IMR-90 (cell line): ENCODE data around the gene IRAK4. TPM values are rescaled to one million over a fixed set of nuclear protein-coding genes. Genes with fewer than 3 reads are reported as not detected.

Experiments used
- ATAC-seq: fragments of 200-7000 bp; cut with Tn5 transposase; 2 replicates; pipeline ENCODE4 v1.9.1; 2020; ENCODE audit warnings: low read depth, mild to moderate bottlenecking, moderate library complexity
- BruUV-seq: library from RNA; stranded (reverse); fragments of 400-500 nt; replicated peaks from 2 replicates; lab custom pipeline; 2021; lab: Mats Ljungman, UMichigan
- CTCF ChIA-PET: fragments of 300-600 bp; formaldehyde crosslinking; extraction: SDS; loops from one replicate; lab custom pipeline; 2021; ENCODE audit warnings: antibody characterized with exemption; lab: Yijun Ruan, JAX
- POLR2A ChIA-PET: fragments of 300-600 bp; sonication (Branson Sonifier 250); formaldehyde crosslinking; loops from one replicate; lab custom pipeline; 2022; ENCODE audit warnings: antibody characterized with exemption; ENCODE audit not compliant: unreplicated experiment; lab: Charles Lee
- DNase-seq: peaks from one replicate; pipeline ENCODE4 v3.0.0; 2013
- H2AFZ ChIP-seq: replicated peaks from 2 replicates; pipeline ENCODE3; 2013; ENCODE audit warnings: low read length, mild to moderate bottlenecking; ENCODE audit not compliant: poor library complexity
- H2AK5ac ChIP-seq: 2 replicates; pipeline ENCODE4 v1.6.1; 2013; ENCODE audit warnings: low read depth, low read length, inconsistent platforms
- H2AK9ac ChIP-seq: replicated peaks from 2 replicates; pipeline ENCODE3; 2013; ENCODE audit warnings: mild to moderate bottlenecking, low read depth, low read length, moderate library complexity; ENCODE audit not compliant: poor library complexity
- H2BK120ac ChIP-seq: 2 replicates; pipeline ENCODE4 v1.6.1; 2013; ENCODE audit warnings: low read depth, low read length, inconsistent platforms
- H2BK15ac ChIP-seq: 3 replicates; pipeline ENCODE4 v1.6.1; 2013; ENCODE audit warnings: low read depth, low read length, inconsistent platforms
- H2BK20ac ChIP-seq: 2 replicates; pipeline ENCODE4 v1.6.1; 2013; ENCODE audit warnings: low read depth, mild to moderate bottlenecking, inconsistent platforms, low read length, moderate library complexity
- H2BK5ac ChIP-seq: 2 replicates; pipeline ENCODE4 v1.6.1; 2013; ENCODE audit warnings: mild to moderate bottlenecking, low read depth, low read length, inconsistent platforms; ENCODE audit not compliant: poor library complexity, severe bottlenecking
- H3K14ac ChIP-seq: replicated peaks from 2 replicates; pipeline ENCODE4 v1.6.1; 2013; ENCODE audit warnings: low read depth, low read length, inconsistent platforms
- H3K18ac ChIP-seq: 2 replicates; pipeline ENCODE4 v1.6.1; 2013; ENCODE audit warnings: low read depth, low read length, control low read depth
- H3K23ac ChIP-seq: 2 replicates; pipeline ENCODE4 v1.6.1; 2013; ENCODE audit warnings: low read depth, low read length, inconsistent platforms
- H3K27ac ChIP-seq: 2 replicates; pipeline ENCODE4 v1.5.1; 2013; ENCODE audit warnings: mild to moderate bottlenecking, control low read depth, low read length; ENCODE audit not compliant: insufficient read depth
- H3K27me3 ChIP-seq: 2 replicates; pipeline ENCODE4 v1.6.1; 2013; ENCODE audit warnings: low read length; ENCODE audit not compliant: control insufficient read depth, insufficient read depth
- H3K36me3 ChIP-seq: 2 replicates; pipeline ENCODE4 v1.6.1; 2013; ENCODE audit warnings: low read length, mixed read lengths; ENCODE audit not compliant: control insufficient read depth, insufficient read depth
- H3K4ac ChIP-seq: 2 replicates; pipeline ENCODE4 v1.6.1; 2013; ENCODE audit warnings: low read depth, low read length, inconsistent platforms
- H3K4me1 ChIP-seq: 2 replicates; pipeline ENCODE4 v1.6.1; 2013; ENCODE audit warnings: low read length, mixed read lengths; ENCODE audit not compliant: control insufficient read depth, insufficient read depth
- H3K4me2 ChIP-seq: 2 replicates; pipeline ENCODE4 v1.6.1; 2013; ENCODE audit warnings: low read depth, mild to moderate bottlenecking, control low read depth, low read length, moderate library complexity
- H3K4me3 ChIP-seq: 2 replicates; pipeline ENCODE4 v1.5.1; 2013; ENCODE audit warnings: low read depth, mild to moderate bottlenecking, control low read depth, low read length, moderate library complexity; ENCODE audit not compliant: insufficient read depth
- H3K56ac ChIP-seq: 2 replicates; pipeline ENCODE4 v1.6.1; 2013; ENCODE audit warnings: low read length, inconsistent platforms; ENCODE audit not compliant: insufficient read depth; ENCODE audit errors: extremely low read depth
- H3K79me1 ChIP-seq, 2 experiments: 2 replicates each; pipeline ENCODE4 v1.6.1; 2013; ENCODE audit warnings: low read length in 2 of 2, inconsistent platforms in 1 of 2, low read depth in 1 of 2
- H3K9ac ChIP-seq: 2 replicates; pipeline ENCODE4 v1.6.1; 2013; ENCODE audit warnings: low read depth, low read length, control low read depth
- H3K9me1 ChIP-seq: 2 replicates; pipeline ENCODE4 v1.6.1; 2013; ENCODE audit warnings: low read length, inconsistent platforms; ENCODE audit not compliant: insufficient read depth
- H3K9me3 ChIP-seq: 2 replicates; pipeline ENCODE4 v1.6.1; 2013; ENCODE audit warnings: low read length; ENCODE audit not compliant: control insufficient read depth, insufficient read depth
- H4K20me1 ChIP-seq: 2 replicates; pipeline ENCODE4 v1.6.1; 2013; ENCODE audit warnings: low read length, inconsistent platforms; ENCODE audit not compliant: insufficient read depth
- H4K5ac ChIP-seq: 2 replicates; pipeline ENCODE4 v1.6.1; 2013; ENCODE audit warnings: mild to moderate bottlenecking, low read depth, low read length, control low read depth
- H4K8ac ChIP-seq, 2 experiments: 2 replicates each; pipeline ENCODE4 v1.6.1; 2013; ENCODE audit warnings: low read depth in 2 of 2, low read length in 2 of 2, control low read depth in 1 of 2, inconsistent platforms in 1 of 2
- H4K91ac ChIP-seq: 2 replicates; pipeline ENCODE4 v1.6.1; 2013; ENCODE audit warnings: low read depth, low read length, inconsistent platforms; ENCODE audit not compliant: insufficient read depth
- BHLHE40 ChIP-seq: fragments of 150-350 bp; IDR thresholded peaks from 2 replicates; pipeline ENCODE4 v1.6.1; 2016; ENCODE audit warnings: mild to moderate bottlenecking, low read depth, low read length
- CEBPB ChIP-seq: IDR thresholded peaks from 2 replicates; pipeline ENCODE4 v1.6.1; 2012; ENCODE audit warnings: low read depth, low read length, improper control_type of control experiment
- CHD1 ChIP-seq: IDR thresholded peaks from 2 replicates; pipeline ENCODE4 v1.6.1; 2012; ENCODE audit warnings: low read depth, low read length, improper control_type of control experiment
- CTCF ChIP-seq: conservative IDR thresholded peaks from 2 replicates; pipeline ENCODE4 v1.5.1; 2012; ENCODE audit warnings: mild to moderate bottlenecking, low read depth, low read length, improper control_type of control experiment
- ELK1 ChIP-seq: fragments of 150-350 bp; IDR thresholded peaks from 2 replicates; pipeline ENCODE4 v1.6.1; 2016; ENCODE audit warnings: low read depth, mild to moderate bottlenecking, low read length, moderate library complexity, borderline replicate concordance
- FOS ChIP-seq: fragments of 150-350 bp; IDR thresholded peaks from 2 replicates; pipeline ENCODE4 v1.6.1; 2016; ENCODE audit warnings: low read depth, low read length
- MAFK ChIP-seq: IDR thresholded peaks from 2 replicates; pipeline ENCODE4 v1.6.1; 2012; ENCODE audit warnings: low read depth, low read length, improper control_type of control experiment
- MAZ ChIP-seq: IDR thresholded peaks from 2 replicates; pipeline ENCODE4 v1.6.1; 2012; ENCODE audit warnings: low read depth, mild to moderate bottlenecking, low read length, improper control_type of control experiment, moderate library complexity, borderline replicate concordance
- MXI1 ChIP-seq: IDR thresholded peaks from 2 replicates; pipeline ENCODE4 v1.6.1; 2012; ENCODE audit warnings: low read depth, mild to moderate bottlenecking, low read length, moderate library complexity, borderline replicate concordance
- NFE2L2 ChIP-seq: fragments of 150-350 bp; IDR thresholded peaks from 2 replicates; pipeline ENCODE4 v1.6.1; 2016; ENCODE audit warnings: low read depth, mild to moderate bottlenecking, low read length
- POLR2A ChIP-seq: IDR thresholded peaks from 2 replicates; pipeline ENCODE4 v1.6.1; 2012; ENCODE audit warnings: mild to moderate bottlenecking, low read depth, low read length
- RAD21 ChIP-seq: IDR thresholded peaks from 2 replicates; pipeline ENCODE4 v1.6.1; 2012; ENCODE audit warnings: low read length, improper control_type of control experiment
- RCOR1 ChIP-seq: IDR thresholded peaks from 2 replicates; pipeline ENCODE4 v1.6.1; 2012; ENCODE audit warnings: mild to moderate bottlenecking, low read length, improper control_type of control experiment; ENCODE audit not compliant: insufficient replicate concordance
- RFX5 ChIP-seq: IDR thresholded peaks from 2 replicates; pipeline ENCODE4 v1.8.0; 2012; ENCODE audit warnings: low read depth, mild to moderate bottlenecking, low read length, moderate library complexity
- SMC3 ChIP-seq: fragments of 150-350 bp; IDR thresholded peaks from 2 replicates; pipeline ENCODE4 v1.6.1; 2016; ENCODE audit warnings: low read depth, mild to moderate bottlenecking, antibody characterized with exemption, low read length, moderate library complexity
- USF2 ChIP-seq: fragments of 150-350 bp; IDR thresholded peaks from 2 replicates; pipeline ENCODE4 v1.6.1; 2017; ENCODE audit warnings: mild to moderate bottlenecking, antibody characterized with exemption, low read length, low read depth
- WGBS, 2 experiments: methylation state at CpG; one replicate each; pipeline versions ENCODE4 v1.1.5 to v1.1.7; 2013; ENCODE audit warnings: missing lambda C conversion rate in 2 of 2; ENCODE audit not compliant: insufficient read length in 1 of 2; ENCODE audit errors: extremely low coverage in 2 of 2; 5-methylcytosine and 5-hydroxymethylcytosine counted together
- dilution Hi-C: fragments of 300-500 bp; cut with HindIII; formaldehyde crosslinking; loops from one replicate; pipeline ENCODE4 v1.14.3; 2018; ENCODE audit warnings: low sequenced_read_pairs; ENCODE audit not compliant: unreplicated experiment
- in situ Hi-C: fragments of 300-500 bp; cut with MboI; formaldehyde crosslinking; loops from 3 replicates; pipeline ENCODE4 v1.14.3; 2019; ENCODE audit warnings: low sequenced_read_pairs, inconsistent platforms, mixed read lengths
- intact Hi-C: fragments of 100-400 bp; cut with micrococcal nuclease; formaldehyde crosslinking; loops from 2 replicates; pipeline ENCODE4 v1.10.0; 2022
- polyA plus RNA-seq, 3 experiments: library from polyadenylated mRNA; depleted of rRNA; stranded (reverse); fragments of >200 nt; gene quantifications; 2 replicates each; pipeline ENCODE4 v1.2.3, GENCODE V29; 2012; ENCODE audit warnings: low replicate concordance in 1 of 3
- total RNA-seq: library from RNA; depleted of rRNA; stranded (reverse); fragments of >200 nt; gene quantifications from 2 replicates; pipeline ENCODE4 v1.2.3, GENCODE V29; 2012

IRAK4 gene
- total and polyA plus RNA-seq, 2 of the 4 experiments (the other 2 are of a cell fraction) = 12.6 to 27.6 TPM

GRCh38 chr12:43728698-43729097 lies 30.1 kb upstream of the IRAK4 start:
- intact Hi-C loops (loop anchor here (1.0 to 2.0 kb wide), 2 partner anchors 227 to 378 kb away; no protein-coding TSS in a partner anchor), dilution Hi-C loops (no loop called here), in situ Hi-C loops (no loop called here)
- H3K23ac ChIP-seq = no peak overlapping the region
- POLR2A ChIA-PET = no interaction called here
- H3K56ac ChIP-seq = no peak overlapping the region
- no peaks in the 10 kb centered on the region for H3K27me3 ChIP-seq
- H3K4me3 ChIP-seq = no peak overlapping the region
- H4K5ac ChIP-seq = no peak overlapping the region
- H3K9me3 ChIP-seq = no peaks in the 10 kb centered on the region
- no peaks in the 10 kb centered on the region for H3K36me3 ChIP-seq
- WGBS, 2 experiments = no CpG with 5 or more reads among the region's 1 CpG
- no TSS peak for BruUV-seq
- H3K18ac ChIP-seq = no peak overlapping the region
- H4K20me1 ChIP-seq = no peaks in the 10 kb centered on the region
- no peak overlapping the region for H2BK120ac ChIP-seq
- H3K9ac ChIP-seq = no peak overlapping the region
- CTCF ChIA-PET = no interaction called here
- no peak overlapping the region for H4K91ac ChIP-seq
- H3K4ac ChIP-seq = no peak overlapping the region
- no peak overlapping the region for H2BK20ac ChIP-seq
- no peaks in the 10 kb centered on the region for H3K9me1 ChIP-seq
- no peak for DNase-seq
- H3K4me2 ChIP-seq = no peak overlapping the region
- H2AK9ac ChIP-seq = no peak overlapping the region
- no peak overlapping the region for H2BK15ac ChIP-seq
- no peak overlapping the region for H3K27ac ChIP-seq
- no peak overlapping the region for H4K8ac ChIP-seq
- no peak overlapping the region for H2AK5ac ChIP-seq
- ATAC-seq = no peak
- H3K14ac ChIP-seq = no peak overlapping the region
- no peak overlapping the region for H2AFZ ChIP-seq
- TF ChIP-seq POLR2A (no peak), USF2 (no peak), CHD1 (no peak), CEBPB (no peak), SMC3 (no peak), MAFK (no peak), MXI1 (no peak), CTCF (no peak), MAZ (no peak), ELK1 (no peak), NFE2L2 (no peak), RFX5 (no peak), RCOR1 (no peak), BHLHE40 (no peak), RAD21 (no peak), FOS (no peak)
- H2BK5ac ChIP-seq = no peak overlapping the region
- H3K79me1 ChIP-seq = no peaks in the 10 kb centered on the region
- no peaks in the 10 kb centered on the region for H3K4me1 ChIP-seq
